ENCODE data around the gene CD53.

DNA sequence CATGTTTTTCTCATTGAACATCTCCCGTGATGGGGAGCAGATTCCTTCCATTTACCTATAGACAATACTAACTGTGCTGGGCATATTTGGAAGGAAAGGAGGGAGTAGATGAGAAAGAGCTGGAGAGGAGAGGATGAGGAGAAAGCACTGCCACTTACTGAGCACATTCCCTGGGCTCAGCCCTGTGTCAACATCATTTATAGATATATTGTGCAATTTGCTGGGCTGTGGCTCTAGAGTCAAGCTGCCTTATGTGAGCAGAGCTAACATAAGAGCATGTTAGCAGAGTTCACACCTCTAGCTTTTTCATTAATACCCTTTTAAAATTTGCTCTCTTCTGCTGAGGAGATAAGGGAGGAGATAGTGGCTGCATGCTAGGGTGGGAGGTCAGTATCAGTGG, 22.3 kb upstream of the CD53 start:
- TF ChIP-seq CTCF (IDR thresholded peaks at IDR 0.05; ENCODE audit: low read depth, low read length) (no peak), EZH2phosphoT487 (IDR thresholded peaks at IDR 0.05; ENCODE audit: low read depth) (no peak)
